ACC112 (cell line): ENCODE measurements around the gene ORC4.

Experiments used
- H2AFZ ChIP-seq: fragments of 200-600 bp; sonication (generic); one replicate; pipeline ENCODE4 v1.6.0; 2017; ENCODE audit warnings: antibody characterized with exemption, low read length; ENCODE audit not compliant: unreplicated experiment
- H3K27ac ChIP-seq: fragments of 200-600 bp; sonication (generic); 2 replicates; pipeline ENCODE4 v1.5.1; 2014; ENCODE audit warnings: low read depth, mild to moderate bottlenecking, antibody characterized with exemption, low read length, moderate library complexity
- H3K27me3 ChIP-seq: fragments of 200-600 bp; sonication (generic); 2 replicates; pipeline ENCODE4 v1.6.1; 2014; ENCODE audit warnings: mild to moderate bottlenecking, antibody characterized with exemption, low read length, moderate library complexity, mixed read lengths; ENCODE audit not compliant: insufficient read depth
- H3K36me3 ChIP-seq: fragments of 200-600 bp; sonication (generic); 2 replicates; pipeline ENCODE4 v1.6.1; 2016; ENCODE audit warnings: mild to moderate bottlenecking, antibody characterized with exemption, low read length, moderate library complexity, mixed read lengths; ENCODE audit not compliant: insufficient read depth
- H3K4me1 ChIP-seq: fragments of 200-600 bp; sonication (generic); one replicate; pipeline ENCODE4 v1.6.1; 2016; ENCODE audit warnings: low read length, mixed read lengths; ENCODE audit not compliant: insufficient read depth, unreplicated experiment, control insufficient read depth
- H3K4me3 ChIP-seq: fragments of 200-600 bp; sonication (generic); 2 replicates; pipeline ENCODE4 v1.5.1; 2014; ENCODE audit warnings: mild to moderate bottlenecking, low read depth, low read length
- H3K79me2 ChIP-seq: fragments of 200-600 bp; sonication (generic); one replicate; pipeline ENCODE4 v1.6.0; 2016; ENCODE audit warnings: low read length; ENCODE audit not compliant: control insufficient read depth, unreplicated experiment, insufficient read depth

Gene ORC4

GRCh38 chr2:147937744-147938349, 82.7 kb downstream of the ORC4 start:
- no peaks in the 10 kb centered on the region for H3K27me3 ChIP-seq
- H3K27ac ChIP-seq: no peak overlapping the region
- peaks cover 8% of the 10 kb centered on the region for H3K36me3 ChIP-seq
- no peak overlapping the region for H3K4me3 ChIP-seq
- H3K79me2 ChIP-seq: no peaks in the 10 kb centered on the region
- no peak overlapping the region for H2AFZ ChIP-seq
- no peaks in the 10 kb centered on the region for H3K4me1 ChIP-seq

- Histone ChIP-seq H3K36me3 (peaks cover 8% of the 10 kb centered on the region), H3K4me3 (no peak overlapping the region), H3K4me1 (no peaks in the 10 kb centered on the region), H3K79me2 (no peaks in the 10 kb centered on the region), H3K27ac (no peak overlapping the region), H3K27me3 (no peaks in the 10 kb centered on the region), H2AFZ (no peak overlapping the region)
Measured at GRCh38 chr2:147934881-147935620, 85.5 kb downstream of the ORC4 start.

- no peak overlapping the region for H3K4me3 ChIP-seq
- no peaks in the 10 kb centered on the region for H3K27me3 ChIP-seq
- no peak overlapping the region for H2AFZ ChIP-seq
- peaks cover 8% of the 10 kb centered on the region for H3K36me3 ChIP-seq
- no peak overlapping the region for H3K27ac ChIP-seq
- no peaks in the 10 kb centered on the region for H3K4me1 ChIP-seq
- no peaks in the 10 kb centered on the region for H3K79me2 ChIP-seq
Measured at GRCh38 chr2:147933931-147934330, 86.6 kb downstream of the ORC4 start.

- Histone ChIP-seq H3K4me3 (no peak overlapping the region), H3K79me2 (no peaks in the 10 kb centered on the region), H3K36me3 (no peaks in the 10 kb centered on the region), H3K4me1 (no peaks in the 10 kb centered on the region), H3K27me3 (no peaks in the 10 kb centered on the region), H3K27ac (no peak overlapping the region), H2AFZ (no peak overlapping the region)
Measured at GRCh38 chr2:147927053-147927588, 93.4 kb downstream of the ORC4 start.

GRCh38 chr2:147925886-147926285, 94.7 kb downstream of the ORC4 start:
- no peak overlapping the region for H3K27ac ChIP-seq
- H3K4me3 ChIP-seq: no peak overlapping the region
- H3K27me3 ChIP-seq: no peaks in the 10 kb centered on the region
- no peak overlapping the region for H2AFZ ChIP-seq
- H3K36me3 ChIP-seq: no peaks in the 10 kb centered on the region
- H3K79me2 ChIP-seq: no peaks in the 10 kb centered on the region
- no peaks in the 10 kb centered on the region for H3K4me1 ChIP-seq

GRCh38 chr2:147924647-147925046, 95.9 kb downstream of the ORC4 start:
- Histone ChIP-seq H3K4me1 (no peaks in the 10 kb centered on the region), H3K36me3 (no peaks in the 10 kb centered on the region)

GRCh38 chr2:147923846-147924245, 96.7 kb downstream of the ORC4 start:
- Histone ChIP-seq H3K79me2 (no peaks in the 10 kb centered on the region), H3K4me1 (no peaks in the 10 kb centered on the region), H3K27ac (no peak overlapping the region)

More at GRCh38 chr2:147924647-147925046, 95.9 kb downstream of the ORC4 start:
- no peaks in the 10 kb centered on the region for H3K79me2 ChIP-seq
- no peaks in the 10 kb centered on the region for H3K27me3 ChIP-seq
- H2AFZ ChIP-seq: no peak overlapping the region
- H3K27ac ChIP-seq: no peak overlapping the region
- H3K4me3 ChIP-seq: no peak overlapping the region

GRCh38 chr2:147917161-147917560, 103.4 kb downstream of the ORC4 start:
- Histone ChIP-seq H3K36me3 (peaks cover 4% of the 10 kb centered on the region; the same call in 1 of the 2 replicates), H3K79me2 (no peaks in the 10 kb centered on the region), H3K4me3 (no peak overlapping the region), H3K4me1 (peaks cover 9% of the 10 kb centered on the region), H3K27ac (no peak overlapping the region), H2AFZ (no peak overlapping the region), H3K27me3 (no peaks in the 10 kb centered on the region)

More at GRCh38 chr2:147923846-147924245, 96.7 kb downstream of the ORC4 start:
- Histone ChIP-seq H3K4me3 (no peak overlapping the region), H3K27me3 (no peaks in the 10 kb centered on the region), H2AFZ (no peak overlapping the region), H3K36me3 (no peaks in the 10 kb centered on the region)

- Histone ChIP-seq H3K4me1 (peaks cover 9% of the 10 kb centered on the region), H3K4me3 (no peak overlapping the region), H3K36me3 (peaks cover 4% of the 10 kb centered on the region; the same call in 1 of the 2 replicates), H3K27ac (no peak overlapping the region), H3K79me2 (no peaks in the 10 kb centered on the region), H3K27me3 (no peaks in the 10 kb centered on the region), H2AFZ (no peak overlapping the region)
Measured at GRCh38 chr2:147916723-147917122, 103.8 kb downstream of the ORC4 start.

- peaks cover 4% of the 10 kb centered on the region; the same call in 1 of the 2 replicates for H3K36me3 ChIP-seq
- peaks cover 9% of the 10 kb centered on the region for H3K4me1 ChIP-seq
- no peaks in the 10 kb centered on the region for H3K79me2 ChIP-seq
- no peak overlapping the region for H3K27ac ChIP-seq
- no peak overlapping the region for H3K4me3 ChIP-seq
- no peak overlapping the region for H2AFZ ChIP-seq
- no peaks in the 10 kb centered on the region for H3K27me3 ChIP-seq
Measured at GRCh38 chr2:147916067-147916466, 104.5 kb downstream of the ORC4 start.
